Stomach (tissue), 9 donors: ENCODE results near the gene HTR6. TPM values are rescaled to one million over a fixed set of nuclear protein-coding genes. Genes with fewer than 3 reads are reported as not detected.

ENCODE experiments used
- DNase-seq, 2 donors: peaks; one replicate each; pipeline versions ENCODE4 v3.0.0 to v3.0.0-alpha.2; 2013 to 2019
- H3K27ac ChIP-seq, 5 donors: fragments of 200-600 bp in 4 of 5; sonication (generic) in 4 of 5; one replicate each; pipeline ENCODE4 v1.5.1; 2013 to 2019; ENCODE audit warnings: mild to moderate bottlenecking in 1 of 5, moderate library complexity in 1 of 5
- H3K27me3 ChIP-seq, 3 donors: fragments of 200-600 bp; sonication (generic); one replicate each; pipeline ENCODE4 v1.5.1; 2017 to 2019; ENCODE audit warnings: mixed run types in 1 of 3
- H3K36me3 ChIP-seq, 4 donors: fragments of 200-600 bp; sonication (generic); 1 replicate in 3 of 4; 2 replicates in 1 of 4; pipeline ENCODE4 v1.5.1; 2016 to 2019
- H3K4me1 ChIP-seq, 4 donors: fragments of 200-600 bp; sonication (generic); one replicate each; pipeline ENCODE4 v1.5.1; 2016 to 2019
- H3K4me3 ChIP-seq, 4 donors: fragments of 200-600 bp; sonication (generic) in 3 of 4; one replicate each; pipeline ENCODE4 v1.5.1; 2016 to 2019; ENCODE audit warnings: mild to moderate bottlenecking in 1 of 4
- H3K9me3 ChIP-seq, 4 donors: fragments of 200-600 bp; sonication (generic); one replicate each; pipeline ENCODE4 v1.5.1; 2016 to 2019
- CTCF ChIP-seq, 7 experiments: fragments of 450-650 bp in 4 of 7; fragments of 200-600 bp in 3 of 7; sonication (generic) in 3 of 7; IDR thresholded peaks; one replicate each; pipeline ENCODE4 v1.5.1; 2016 to 2019; ENCODE audit warnings: antibody characterized with exemption in 7 of 7, control low read depth in 2 of 7, mild to moderate bottlenecking in 1 of 7
- EP300 ChIP-seq: sonication (generic); formaldehyde crosslinking; IDR thresholded peaks from one replicate; pipeline ENCODE4 v1.6.1; 2017; ENCODE audit warnings: antibody characterized with exemption
- POLR2A ChIP-seq, 4 donors: fragments of 450-650 bp; IDR thresholded peaks; one replicate each; pipeline ENCODE4 v1.6.1; 2016; ENCODE audit warnings: antibody characterized with exemption in 4 of 4, control low read depth in 2 of 4, mild to moderate bottlenecking in 1 of 4, moderate library complexity in 1 of 4
- POLR2AphosphoS5 ChIP-seq, 3 donors: sonication (generic); formaldehyde crosslinking; IDR thresholded peaks; one replicate each; pipeline ENCODE4 v1.6.1; 2016; ENCODE audit warnings: antibody characterized with exemption in 3 of 3
- WGBS, 5 donors: extraction: QIAGEN DNeasy Blood & Tissue Kit in 3 of 5; methylation state at CpG; one replicate each; pipeline versions ENCODE4 v1.1.5 to v1.1.7; 2013 to 2018; 5-methylcytosine and 5-hydroxymethylcytosine counted together
- intact Hi-C: fragments of 100-400 bp; cut with DNase I; formaldehyde crosslinking; loops from one replicate; pipeline ENCODE4 v1.15.1; 2023; ENCODE audit warnings: low total_unique reads
- polyA plus RNA-seq, 3 donors: library from polyadenylated mRNA; stranded (reverse); fragments of 200-250 nt; gene quantifications; one replicate each; pipeline ENCODE4 v1.2.3, GENCODE V29; 2013
- total RNA-seq, 5 donors: library from RNA; depleted of rRNA; stranded (reverse); fragments of >200 nt; gene quantifications; one replicate each; pipeline versions ENCODE4 v1.1.0 to v1.2.3, GENCODE V29; 2014 to 2016
- donor health status: healthy with polysubstance abuse.
- donor health status: Bipolar disorder and iron deficiency.
- donor health status: healthy.

The HTR6 gene
- total and polyA plus RNA-seq, 8 donors, result not detected

GRCh38 chr1:19668888-19669287 is 4.2 kb downstream of the HTR6 start:
- Histone ChIP-seq H3K9me3 (no peaks in the 10 kb centered on the region), H3K27ac (no peak overlapping the region), H3K36me3 (no peaks in the 10 kb centered on the region), H3K4me3 (no peak overlapping the region), H3K4me1 (peaks cover 13 to 19% (median 16%) of the 10 kb centered on the region in 4 donors), H3K27me3 (peaks cover 21 to 98% (median 33%) of the 10 kb centered on the region in 3 donors)
- 66 to 82% (median 77%) methylated on average over 8 of the region's 8 CpGs for WGBS, 5 donors
- no peak for DNase-seq
- intact Hi-C loops, result no loop called here
- no peak for TF ChIP-seq EP300
- no peak for TF ChIP-seq POLR2A (IDR thresholded peaks at IDR 0.05)
- no peak for TF ChIP-seq CTCF (IDR thresholded peaks at IDR 0.05)
- no peak for TF ChIP-seq POLR2AphosphoS5 (IDR thresholded peaks at IDR 0.05)

- 41 to 52% (median 45%) methylated on average over 4 of the region's 4 CpGs for WGBS, 5 donors
- no peak for TF ChIP-seq EP300
- no peak for TF ChIP-seq CTCF (IDR thresholded peaks at IDR 0.05)
- TF ChIP-seq POLR2AphosphoS5 (IDR thresholded peaks at IDR 0.05), result no peak
- TF ChIP-seq POLR2A (IDR thresholded peaks at IDR 0.05), result no peak
These were observed 6.1 kb downstream of the HTR6 start for GRCh38 chr1:19670787-19671186.

GRCh38 chr1:19672237-19672636 is 7.6 kb downstream of the HTR6 start:
- H3K36me3 ChIP-seq, result no peaks in the 10 kb centered on the region
- H3K9me3 ChIP-seq, result no peaks in the 10 kb centered on the region
- WGBS, 5 donors, result 43 to 50% (median 47%) methylated on average over 6 of the region's 6 CpGs
- H3K27ac ChIP-seq, result no peak overlapping the region
- TF ChIP-seq EP300, result no peak
- TF ChIP-seq POLR2A (IDR thresholded peaks at IDR 0.05), result no peak
- no peak for TF ChIP-seq CTCF (IDR thresholded peaks at IDR 0.05)
- no peak for TF ChIP-seq POLR2AphosphoS5 (IDR thresholded peaks at IDR 0.05)
- peaks cover 0 to 86% (median 0%) of the 10 kb centered on the region in 3 donors for H3K27me3 ChIP-seq
- DNase-seq, result no peak
- intact Hi-C loops, result no loop called here
- no peaks in the 10 kb centered on the region for H3K4me1 ChIP-seq
- no peak overlapping the region for H3K4me3 ChIP-seq

More at GRCh38 chr1:19670787-19671186, 6.1 kb downstream of the HTR6 start:
- peaks cover 0 to 3% (median 1%) of the 10 kb centered on the region in 4 donors for H3K4me1 ChIP-seq
- peaks cover 5 to 96% (median 14%) of the 10 kb centered on the region in 3 donors for H3K27me3 ChIP-seq
- DNase-seq, result no peak
- intact Hi-C loops, result no loop called here
- H3K36me3 ChIP-seq, result no peaks in the 10 kb centered on the region
- no peak overlapping the region for H3K4me3 ChIP-seq
- no peak overlapping the region for H3K27ac ChIP-seq
- no peaks in the 10 kb centered on the region for H3K9me3 ChIP-seq

GRCh38 chr1:19675797-19676196 is 11.1 kb downstream of the HTR6 start:
- peaks cover 0 to 4% (median 0%) of the 10 kb centered on the region in 4 donors for H3K36me3 ChIP-seq
- no peak overlapping the region for H3K4me3 ChIP-seq
- intact Hi-C loops, result no loop called here
- no peak for TF ChIP-seq EP300
- no peak for TF ChIP-seq POLR2A (IDR thresholded peaks at IDR 0.05)
- no peak for TF ChIP-seq CTCF (IDR thresholded peaks at IDR 0.05)
- TF ChIP-seq POLR2AphosphoS5 (IDR thresholded peaks at IDR 0.05), result no peak
- no peaks in the 10 kb centered on the region for H3K4me1 ChIP-seq
- DNase-seq, result no peak
- H3K9me3 ChIP-seq, result no peaks in the 10 kb centered on the region
- H3K27me3 ChIP-seq, result peaks cover 0 to 51% (median 0%) of the 10 kb centered on the region in 3 donors
- no peak overlapping the region for H3K27ac ChIP-seq
- WGBS, 5 donors, result 63 to 76% (median 68%) methylated on average over 5 of the region's 5 CpGs
